ENCODE measurements around the gene ADAMTSL5.

DNA sequence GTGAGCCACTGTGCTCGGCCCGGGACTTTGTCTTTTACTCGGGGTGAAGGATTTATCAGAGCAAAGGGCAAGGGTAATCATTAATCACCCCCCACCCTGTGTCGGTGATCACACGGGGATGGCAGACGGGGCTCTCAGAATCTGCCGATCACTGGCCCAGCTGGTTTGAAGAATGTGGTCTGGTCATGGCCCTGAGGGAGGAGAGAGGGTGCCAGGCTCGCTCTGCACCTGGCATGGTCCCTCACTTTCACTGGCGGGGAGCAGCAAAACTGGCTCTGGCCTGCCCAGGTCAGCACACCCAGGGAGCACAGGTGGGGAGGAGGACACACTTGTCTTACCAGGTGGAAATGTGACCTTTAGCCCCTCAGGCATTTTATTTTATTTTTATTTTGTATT, 11.6 kb downstream of the ADAMTSL5 start:
- TF ChIP-seq CTCF (conservative IDR thresholded peaks at IDR 0.05; ENCODE audit: low read length): no peak
- no peak for TF ChIP-seq EZH2phosphoT487 (IDR thresholded peaks at IDR 0.05; ENCODE audit: borderline replicate concordance)
